Activated naive CD4-positive, alpha-beta T cell treated with Interleukin-2 at 50 U/mL for 16 hours (primary cell): ENCODE results near the gene CD24.

ENCODE experiments used
- DNase-seq: peaks from one replicate; pipeline ENCODE4 v3.0.0-alpha.2; 2020

CD24 gene

DNA sequence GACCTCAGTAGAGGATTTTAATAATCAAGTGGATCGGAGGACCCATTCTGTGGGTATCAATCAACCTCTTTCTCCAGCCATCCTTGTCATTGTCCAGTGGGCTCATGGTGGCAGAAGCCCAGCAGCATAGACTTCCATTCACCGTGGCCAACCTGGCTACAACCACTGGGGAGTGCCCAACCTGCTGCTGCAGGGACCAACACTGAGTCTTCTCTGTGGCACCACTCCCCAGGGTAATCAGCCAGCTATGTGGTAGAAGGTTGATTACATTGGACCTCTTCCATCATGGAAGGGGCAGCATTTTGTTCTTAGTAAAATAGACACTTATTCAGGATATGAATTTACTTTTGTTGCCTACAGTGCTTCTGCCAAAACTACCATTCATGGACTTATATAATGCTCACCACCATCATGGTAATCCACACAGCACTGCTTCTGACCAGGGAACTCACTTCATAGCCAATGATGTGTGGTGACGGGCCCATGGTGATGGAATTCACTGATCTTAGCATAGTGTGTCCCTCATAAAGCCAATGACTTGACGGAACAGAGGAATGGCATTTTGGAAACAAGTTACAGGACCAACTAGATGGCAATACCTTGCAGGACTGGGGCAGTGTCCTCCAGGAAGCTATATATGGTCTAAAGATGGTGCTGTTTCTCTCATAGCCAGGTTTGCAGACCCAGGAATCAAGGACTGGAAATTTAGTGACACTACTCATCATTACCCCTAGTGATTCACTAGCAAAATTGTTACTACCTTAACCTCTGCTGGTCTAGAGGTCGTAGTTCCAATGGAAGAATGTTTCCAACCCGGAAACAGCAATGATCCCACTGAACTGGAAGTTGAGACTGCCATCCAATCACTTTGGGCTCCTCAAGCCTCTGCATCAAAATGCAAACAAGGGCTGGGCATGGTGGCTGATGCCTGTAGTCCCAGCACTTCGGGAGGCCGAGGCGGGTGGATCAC is 7.6 kb downstream of the CD24 start:
- DNase-seq = no peak

DNA sequence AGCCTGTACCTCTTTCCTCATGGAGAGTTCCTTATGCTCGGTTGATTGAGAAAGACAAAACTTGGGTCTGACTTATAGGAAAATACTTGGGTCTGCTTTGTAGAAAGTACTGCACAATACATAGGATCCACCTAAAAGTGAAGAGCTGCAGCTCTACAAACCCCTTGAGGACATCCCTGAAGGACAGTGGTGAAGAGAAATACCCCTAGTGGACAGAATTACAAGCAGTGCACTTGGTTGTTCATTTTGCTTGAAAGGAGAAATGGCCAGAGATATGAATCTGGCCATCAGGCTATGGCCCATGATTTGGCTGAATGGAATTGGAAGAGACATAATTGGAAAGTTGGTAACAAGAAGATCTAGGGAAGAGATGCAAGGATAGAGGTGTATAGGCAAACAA is 8.3 kb downstream of the CD24 start:
- no peak for DNase-seq

DNA sequence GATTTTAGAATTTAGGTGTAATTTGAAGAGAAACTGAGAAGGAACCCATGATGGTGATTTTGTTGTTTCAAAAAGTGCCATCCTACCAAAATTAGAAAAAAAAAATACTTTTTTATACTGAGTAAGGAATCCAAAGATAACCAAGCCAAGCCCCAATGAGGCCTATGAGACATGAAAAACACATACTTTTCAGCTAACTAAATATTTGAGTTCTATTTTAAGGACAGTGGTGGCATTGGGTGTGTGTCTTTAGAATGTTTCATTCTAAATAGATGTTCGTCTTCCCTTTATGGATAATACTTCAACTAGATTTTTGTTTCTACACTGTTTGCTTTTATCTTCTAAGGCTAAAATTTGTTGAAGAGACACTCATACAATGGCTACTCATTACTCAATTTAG is 9.6 kb downstream of the CD24 start:
- no peak for DNase-seq

DNA sequence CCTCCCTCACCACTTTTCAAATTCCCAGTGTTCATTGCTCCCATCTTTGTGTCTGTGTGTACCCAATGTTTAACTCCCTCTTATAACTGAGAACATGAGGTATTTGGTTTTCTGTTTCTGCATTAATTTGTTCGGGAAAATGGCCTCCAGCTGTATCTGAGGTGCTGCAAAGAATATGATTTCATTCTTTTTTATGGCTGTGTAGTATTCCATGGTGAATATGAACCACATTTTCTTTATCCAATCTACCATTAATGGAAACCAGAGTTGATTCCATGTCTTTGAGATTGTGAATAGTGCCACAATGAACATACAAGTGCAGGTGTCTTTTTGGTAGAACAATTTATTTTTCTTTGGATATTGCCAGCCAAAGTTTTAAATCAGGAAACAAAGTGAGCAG is 10.4 kb downstream of the CD24 start:
- DNase-seq = no peak

DNA sequence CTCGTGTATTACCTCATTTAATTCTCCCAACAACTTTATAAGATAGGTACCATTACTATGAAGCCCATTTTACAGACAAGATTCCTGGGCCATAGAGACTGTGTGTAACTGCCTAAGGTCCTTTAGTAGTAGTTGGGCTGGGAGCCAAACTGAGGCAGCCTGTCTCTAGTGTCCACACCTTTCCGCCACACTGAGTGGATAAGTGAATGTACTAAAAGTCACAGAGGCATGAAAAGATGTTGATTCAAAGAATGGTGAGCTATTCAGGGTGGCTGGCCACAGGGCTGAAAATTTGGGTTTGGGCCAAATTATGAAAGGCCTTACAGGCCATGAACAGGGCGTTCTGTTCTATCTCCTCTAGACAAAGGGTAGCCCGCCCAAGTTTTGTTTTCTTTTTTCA is 11.0 kb downstream of the CD24 start:
- DNase-seq = no peak

DNA sequence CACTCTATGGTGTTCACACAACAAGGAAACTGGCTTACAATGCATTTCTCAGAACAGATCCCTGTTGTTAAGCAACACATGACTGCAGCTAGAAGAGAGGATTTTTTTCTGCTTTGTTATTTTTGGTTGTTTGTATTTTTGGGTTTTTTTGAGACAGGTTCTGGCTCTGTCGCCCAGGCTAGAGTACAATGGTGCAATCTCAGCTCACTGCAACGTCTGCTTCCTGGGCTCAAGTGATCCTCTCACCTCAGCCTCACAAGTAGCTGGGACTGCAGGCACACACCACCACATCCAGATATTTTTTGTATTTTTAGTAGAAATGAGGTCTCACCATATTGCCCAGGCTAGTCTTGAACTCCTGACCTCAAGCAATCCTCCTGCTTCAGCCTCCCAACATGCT is 12.7 kb downstream of the CD24 start:
- DNase-seq = no peak

DNA sequence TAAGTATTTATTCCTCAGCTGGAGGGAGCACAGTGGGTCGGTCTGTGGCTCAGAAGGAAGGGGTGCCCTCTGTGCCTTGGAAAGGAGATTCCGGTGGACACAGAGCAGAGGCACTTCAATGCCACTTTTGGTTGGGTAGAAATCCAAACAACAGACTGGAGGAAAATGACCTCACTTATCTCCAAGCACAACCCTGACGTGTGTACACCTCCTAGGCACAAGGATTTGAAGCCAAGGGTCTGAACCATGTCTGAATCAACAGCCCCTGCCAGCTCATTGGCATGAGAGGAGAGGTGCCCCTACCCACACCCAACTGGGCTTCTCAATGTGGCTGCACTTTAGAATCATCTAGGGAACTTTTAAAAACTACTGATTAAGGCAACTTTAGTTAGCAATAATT is 13.4 kb downstream of the CD24 start:
- no peak for DNase-seq

DNA sequence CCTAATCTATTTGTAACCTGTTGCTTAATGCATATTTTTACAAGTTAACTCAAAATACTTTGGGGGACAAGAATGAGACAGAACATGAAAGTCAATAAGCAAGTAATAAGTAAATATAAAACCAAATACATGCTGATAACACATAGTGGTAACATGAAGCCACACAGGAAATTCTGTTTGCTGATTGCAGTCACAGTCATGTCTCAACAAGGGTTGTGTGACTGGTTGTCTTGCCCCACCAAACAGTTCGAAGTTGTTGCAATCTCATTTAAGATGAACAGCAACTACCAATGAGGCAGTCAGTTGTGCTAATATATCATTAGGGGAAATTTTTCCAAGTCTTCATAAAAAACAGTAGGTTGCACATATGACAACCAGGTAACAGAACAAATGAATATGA is 14.5 kb downstream of the CD24 start:
- DNase-seq = no peak

DNA sequence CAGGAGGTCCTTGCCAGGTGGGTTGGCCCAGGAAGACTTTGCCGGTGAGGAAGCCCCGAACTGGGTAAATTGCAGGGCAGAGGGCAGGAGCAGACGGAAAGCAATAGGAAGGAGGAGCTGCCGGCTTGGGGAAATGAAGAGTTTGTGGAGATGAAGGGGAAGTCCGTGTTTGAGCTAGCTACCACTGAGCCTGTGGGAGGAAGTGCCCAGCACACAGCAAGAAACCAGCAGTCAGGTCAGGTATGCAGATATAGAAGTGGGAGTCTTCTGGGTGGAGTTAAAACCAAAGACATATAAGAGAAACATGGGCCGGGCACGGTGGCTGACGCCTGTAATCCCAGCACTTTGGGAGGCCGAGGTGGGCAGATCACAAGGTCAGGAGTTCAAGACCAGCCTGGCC is 34.7 kb downstream of the CD24 start:
- DNase-seq = no peak

DNA sequence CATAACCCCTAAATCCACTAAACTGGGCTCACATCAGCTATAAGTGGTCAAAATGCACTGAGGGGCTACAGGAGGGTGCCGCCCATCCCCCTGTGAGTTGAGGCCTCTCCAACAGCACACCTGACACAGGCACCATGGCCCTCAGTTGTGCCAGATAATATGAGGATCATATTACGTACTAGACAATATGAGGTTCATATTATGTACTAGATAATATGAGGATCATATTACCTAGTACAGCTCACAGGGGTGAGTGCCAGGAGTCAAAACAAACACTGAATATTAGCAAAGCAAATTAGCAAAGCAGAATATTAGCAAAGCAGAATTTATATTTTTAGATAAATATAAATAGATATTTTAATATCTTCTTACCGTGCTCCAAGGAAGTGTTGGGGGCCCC is 35.3 kb downstream of the CD24 start:
- DNase-seq = no peak

DNA sequence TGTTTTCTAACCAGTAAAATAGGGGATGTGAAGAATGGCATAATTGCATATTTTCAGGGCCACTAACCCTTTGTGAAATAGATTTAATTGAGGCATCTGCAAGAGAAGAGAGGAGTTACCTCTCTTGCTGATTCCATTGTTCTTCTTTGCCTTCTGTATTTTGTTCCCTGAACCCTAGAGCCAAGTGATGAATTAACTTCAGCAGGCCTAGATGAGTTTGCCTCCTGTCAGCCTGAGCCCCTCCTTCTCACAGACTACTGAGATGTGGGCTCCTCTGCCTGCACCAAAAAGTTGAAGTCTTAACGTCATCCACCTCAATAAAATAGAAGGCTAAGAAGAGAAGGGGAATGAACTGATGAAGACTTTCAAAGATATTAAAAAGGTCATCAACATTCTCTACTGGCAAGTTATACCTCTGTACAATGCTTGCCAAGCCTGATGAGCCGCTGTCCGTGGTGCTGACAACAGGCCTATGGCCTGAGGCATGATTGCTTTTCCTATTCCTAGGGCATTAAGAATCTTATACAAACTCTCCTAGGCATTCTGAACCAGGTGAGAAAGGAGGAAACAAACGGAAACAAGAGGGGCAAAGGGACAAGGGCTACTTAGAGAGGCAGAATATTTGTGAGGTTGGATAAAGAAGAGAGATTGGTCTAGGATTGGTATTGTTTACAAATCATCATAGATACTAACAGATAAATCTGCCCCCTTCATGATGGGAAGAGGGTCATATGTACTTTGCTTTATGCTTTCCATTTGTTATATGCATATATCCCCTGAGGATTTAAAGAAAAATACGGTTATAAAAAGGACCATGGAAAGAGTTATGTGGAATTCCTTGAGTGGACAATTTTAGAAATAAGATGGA is 46.8 kb downstream of the CD24 start:
- peak; percentile 6 for DNase-seq

DNA sequence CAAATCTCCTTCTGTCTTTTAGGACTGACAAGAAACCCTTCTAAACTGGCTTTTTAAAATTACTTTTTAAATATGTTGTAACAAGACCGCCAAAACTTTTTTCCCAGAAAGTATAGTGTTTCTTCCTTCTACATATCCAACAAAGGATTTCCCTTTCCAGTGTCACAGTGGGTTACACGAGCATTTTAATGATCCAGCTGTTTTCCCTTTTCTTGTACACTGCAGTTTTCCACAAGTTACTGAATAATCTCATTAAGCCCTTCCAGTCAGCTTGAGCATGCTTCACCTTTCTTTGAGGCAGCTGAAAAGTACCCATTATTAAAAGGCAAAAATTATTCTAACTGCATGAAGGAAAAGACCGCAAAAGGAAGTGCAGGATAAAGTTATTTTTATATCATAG is 48.6 kb downstream of the CD24 start:
- DNase-seq = no peak

DNA sequence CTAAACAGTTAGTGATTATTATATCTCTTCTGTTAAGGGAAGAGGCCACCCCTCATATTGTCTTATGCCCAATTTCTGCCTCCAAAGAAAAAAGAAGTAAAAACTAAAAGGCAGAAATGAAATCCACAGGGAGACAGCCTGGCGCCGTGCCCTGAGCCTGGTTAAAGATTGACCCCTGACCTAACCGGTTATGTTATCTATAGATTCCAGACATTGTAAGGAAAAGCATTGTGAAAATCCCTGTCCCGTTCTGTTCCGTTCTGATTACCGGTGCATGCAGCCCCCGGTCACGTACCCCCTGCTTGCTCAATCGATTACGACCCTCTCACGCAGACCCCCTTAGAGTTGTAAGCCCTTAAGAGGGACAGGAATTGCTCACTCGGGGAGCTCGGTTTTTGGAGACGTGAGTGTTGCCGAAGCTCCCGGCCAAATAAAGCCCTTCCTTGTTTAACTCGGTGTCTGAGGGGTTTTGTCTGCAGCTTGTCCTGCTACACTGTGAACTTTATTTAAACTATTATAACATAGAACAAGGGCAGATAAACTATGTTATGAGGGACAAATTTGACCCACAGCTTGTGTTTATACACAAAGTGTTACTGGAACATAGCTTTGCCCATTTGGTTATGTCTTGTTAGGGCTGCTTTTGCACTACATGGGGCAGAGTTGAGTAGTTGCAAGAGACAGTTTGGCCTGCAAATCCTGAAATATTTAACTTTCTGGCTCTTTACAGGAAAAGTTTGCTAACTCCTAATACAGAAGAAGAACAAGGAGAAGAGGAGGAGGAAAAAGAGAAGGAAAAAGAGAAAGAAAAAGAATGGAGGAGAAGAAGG is 49.6 kb downstream of the CD24 start:
- no peak for DNase-seq

DNA sequence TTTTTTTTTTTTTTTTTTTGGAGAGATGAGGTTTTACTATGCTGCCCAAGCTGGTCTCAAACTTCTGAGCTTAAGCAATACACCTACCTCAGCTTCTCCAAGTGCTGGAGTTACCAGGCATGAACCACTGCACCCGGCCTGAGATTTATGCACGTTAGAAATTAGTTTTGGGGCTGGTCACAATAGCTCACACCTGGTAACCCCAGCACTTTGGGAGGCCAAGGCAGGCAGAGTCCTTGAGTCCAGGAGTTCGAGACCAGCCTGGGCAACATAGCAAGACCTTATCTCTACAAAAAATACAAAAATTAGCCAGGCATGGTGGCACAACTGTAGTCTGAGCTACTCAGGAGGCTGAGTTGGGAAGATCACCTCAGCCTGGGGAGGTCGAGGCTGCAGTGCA is 51.9 kb downstream of the CD24 start:
- DNase-seq = no peak
